HFF-Myc (cell line): ENCODE data around the gene TANC2.

Experiments used
- DNase-seq: peaks from one replicate; pipeline ENCODE4 v3.0.0-alpha.2; 2011; ENCODE audit warnings: low read depth; ENCODE audit errors: extremely low read depth
- H3K4me3 ChIP-seq: replicated peaks from 2 replicates; pipeline ENCODE4 v1.5.1; 2011; ENCODE audit warnings: low read depth, mild to moderate bottlenecking, control low read depth, low read length
- TF ChIP-seq, protein P1 (sequence below): IDR thresholded peaks from 2 replicates; pipeline ENCODE4 v1.5.1; 2012; ENCODE audit warnings: mild to moderate bottlenecking, low read depth, low read length, control low read depth; ENCODE audit errors: missing control alignments

The TANC2 gene

DNA sequence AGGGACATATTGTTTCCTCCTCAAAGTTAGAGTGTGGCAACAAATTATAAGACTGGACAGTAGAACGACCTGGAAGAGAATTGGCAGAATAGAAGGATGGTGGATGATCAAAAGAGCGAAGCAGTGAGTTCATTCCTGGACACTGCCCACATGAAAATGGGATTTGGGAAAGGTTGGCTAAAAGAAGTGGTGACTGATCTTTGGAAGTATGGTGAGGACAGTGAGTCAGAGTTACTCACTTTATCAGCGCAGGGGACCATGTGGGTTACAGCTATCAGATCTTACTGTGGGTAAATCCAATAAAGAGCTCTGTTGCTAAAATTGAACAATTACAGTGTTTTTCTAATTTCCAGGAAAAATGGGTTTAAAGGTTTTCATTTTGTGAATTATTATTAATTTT lies 2.7 kb upstream of the TANC2 start:
- TF ChIP-seq, protein P1, sequence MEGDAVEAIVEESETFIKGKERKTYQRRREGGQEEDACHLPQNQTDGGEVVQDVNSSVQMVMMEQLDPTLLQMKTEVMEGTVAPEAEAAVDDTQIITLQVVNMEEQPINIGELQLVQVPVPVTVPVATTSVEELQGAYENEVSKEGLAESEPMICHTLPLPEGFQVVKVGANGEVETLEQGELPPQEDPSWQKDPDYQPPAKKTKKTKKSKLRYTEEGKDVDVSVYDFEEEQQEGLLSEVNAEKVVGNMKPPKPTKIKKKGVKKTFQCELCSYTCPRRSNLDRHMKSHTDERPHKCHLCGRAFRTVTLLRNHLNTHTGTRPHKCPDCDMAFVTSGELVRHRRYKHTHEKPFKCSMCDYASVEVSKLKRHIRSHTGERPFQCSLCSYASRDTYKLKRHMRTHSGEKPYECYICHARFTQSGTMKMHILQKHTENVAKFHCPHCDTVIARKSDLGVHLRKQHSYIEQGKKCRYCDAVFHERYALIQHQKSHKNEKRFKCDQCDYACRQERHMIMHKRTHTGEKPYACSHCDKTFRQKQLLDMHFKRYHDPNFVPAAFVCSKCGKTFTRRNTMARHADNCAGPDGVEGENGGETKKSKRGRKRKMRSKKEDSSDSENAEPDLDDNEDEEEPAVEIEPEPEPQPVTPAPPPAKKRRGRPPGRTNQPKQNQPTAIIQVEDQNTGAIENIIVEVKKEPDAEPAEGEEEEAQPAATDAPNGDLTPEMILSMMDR: no peak
- peak; percentile 31 for DNase-seq

DNA sequence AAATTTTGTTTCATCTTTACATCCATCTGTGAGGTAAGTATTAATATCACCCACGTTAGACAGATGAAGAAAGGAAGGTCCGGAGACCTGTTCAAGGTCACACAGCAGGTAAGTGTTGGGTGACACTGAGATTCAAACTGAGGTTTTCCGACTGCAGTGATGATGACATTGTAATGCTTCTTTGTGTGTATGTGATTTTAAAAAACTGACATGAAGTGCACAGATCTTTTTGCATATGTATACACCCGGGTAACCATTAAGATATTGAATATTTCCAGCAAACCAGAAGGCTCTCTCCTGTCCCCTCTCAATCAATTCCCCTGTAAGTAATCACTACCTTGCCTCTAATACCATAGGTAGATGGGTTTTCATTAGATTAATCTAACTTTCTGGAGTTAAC lies 1.5 kb upstream of the TANC2 start:
- H3K4me3 ChIP-seq: no peak overlapping the region
- TF ChIP-seq, protein P1: no peak
- DNase-seq: no peak

More for the DNA sequence above, 2.7 kb upstream of the TANC2 start:
- no peak overlapping the region for H3K4me3 ChIP-seq

DNA sequence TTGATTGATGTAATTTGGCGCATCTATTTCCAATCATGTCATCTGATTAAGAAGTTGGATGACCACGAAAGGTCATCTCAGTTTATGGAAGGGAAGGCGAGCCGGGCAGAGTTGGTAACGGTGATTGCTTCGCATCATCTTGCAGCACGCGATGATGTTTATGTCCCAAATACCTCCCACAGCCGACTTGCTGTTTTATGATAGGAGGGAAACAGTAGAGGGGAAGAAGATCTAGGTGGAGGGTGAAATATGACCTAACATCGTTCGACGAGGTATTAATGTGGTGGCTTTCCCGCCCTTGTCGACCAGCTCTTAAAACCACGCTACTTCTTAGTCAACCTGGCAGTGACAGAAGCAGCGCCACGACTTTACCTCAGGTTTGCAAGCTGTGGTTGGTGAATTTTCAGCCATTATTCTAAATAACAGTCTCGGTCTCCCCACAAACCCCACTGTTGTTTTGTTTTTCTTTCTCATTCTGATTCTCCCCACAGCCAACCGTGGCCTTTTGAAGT lies 805 bp upstream of the TANC2 start:
- peak overlapping the region; percentile 43; the same call in 1 of the 2 replicates for H3K4me3 ChIP-seq
- DNase-seq: no peak
- TF ChIP-seq, protein P1: no peak

GRCh38 chr17:62966426-62967204 lies 580 bp downstream of the TANC2 start:
- peak overlapping the region; percentile 76 for H3K4me3 ChIP-seq
- no peak for DNase-seq
- TF ChIP-seq, protein P1: no peak

GRCh38 chr17:62967205-62967529 lies 1.1 kb downstream of the TANC2 start:
- peak overlapping the region; percentile 76 for H3K4me3 ChIP-seq
- TF ChIP-seq, protein P1: no peak

GRCh38 chr17:62968445-62968923 lies 2.4 kb downstream of the TANC2 start:
- H3K4me3 ChIP-seq: peak overlapping the region; percentile 76
- TF ChIP-seq, protein P1: peak; percentile 82
- peak; percentile 75 for DNase-seq

More at GRCh38 chr17:62967205-62967529, 1.1 kb downstream of the TANC2 start:
- no peak for DNase-seq
